GM21390 (cell line): ENCODE data around the gene BDKRB1.

Experiments used
- ATAC-seq: cut with Tn5 transposase; IDR thresholded peaks from one replicate; pipeline ENCODE4 v1.9.1; 2021; ENCODE audit not compliant: unreplicated experiment

Gene BDKRB1

GRCh38 chr14:96277890-96278289 is 21.9 kb downstream of the BDKRB1 start:
- ATAC-seq: no peak

DNA sequence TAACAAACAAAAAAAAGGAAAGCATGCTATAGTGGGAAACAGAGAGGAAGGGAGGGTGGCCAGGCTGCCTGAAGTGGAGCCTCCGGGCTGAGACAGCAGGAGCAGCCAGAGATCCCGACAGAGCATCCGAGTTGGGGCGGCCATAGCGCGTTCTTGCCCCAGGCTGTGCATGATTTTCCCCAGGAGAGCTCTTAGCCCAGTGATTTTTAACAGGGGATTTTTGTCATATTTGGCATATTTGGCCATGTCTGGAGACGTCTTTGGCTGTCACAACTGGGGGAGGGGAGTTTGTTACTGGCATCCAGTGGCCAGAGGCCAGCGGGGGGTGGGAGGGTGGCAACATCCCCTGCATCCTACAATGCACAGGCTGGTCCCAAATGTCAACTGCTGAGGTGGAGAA is 23.6 kb downstream of the BDKRB1 start:
- ATAC-seq: no peak

DNA sequence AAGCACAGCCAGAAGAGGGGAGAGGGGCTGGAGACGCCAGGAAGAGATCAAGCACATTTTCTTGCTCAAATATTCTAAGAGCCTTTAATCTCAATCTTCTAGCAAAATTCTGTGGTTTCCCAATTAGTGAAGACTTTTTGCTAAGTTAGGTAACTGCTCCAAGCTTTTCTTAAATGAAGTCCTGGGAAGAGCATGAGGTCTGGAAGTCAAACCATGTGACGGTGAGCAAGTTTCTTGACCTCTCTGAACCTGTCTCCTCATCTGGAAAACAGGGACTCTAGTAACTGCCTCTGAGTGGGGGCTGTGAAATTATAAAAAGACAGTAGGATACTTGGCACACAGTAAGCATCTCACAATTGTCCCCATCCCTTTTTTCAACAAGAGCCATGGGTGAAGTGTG is 24.1 kb downstream of the BDKRB1 start:
- ATAC-seq: no peak

DNA sequence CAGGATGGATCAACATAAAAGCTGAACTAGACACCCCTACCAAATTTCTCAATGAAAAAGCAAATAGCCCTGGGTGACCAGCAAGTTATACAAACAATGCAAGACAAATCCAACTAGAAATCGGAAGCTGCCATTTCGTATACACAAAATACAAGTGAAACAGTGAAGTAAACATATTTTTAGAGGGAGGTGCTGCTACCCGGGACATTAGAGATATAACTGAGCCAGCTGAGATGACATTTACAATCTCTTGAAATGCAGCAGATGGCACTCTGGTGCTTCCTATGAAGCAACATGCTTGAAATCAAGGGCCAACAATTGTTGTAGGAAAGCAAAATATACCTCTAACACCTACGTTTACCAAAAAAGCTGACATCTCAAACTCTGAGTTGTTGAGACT is 25.5 kb downstream of the BDKRB1 start:
- ATAC-seq: no peak

DNA sequence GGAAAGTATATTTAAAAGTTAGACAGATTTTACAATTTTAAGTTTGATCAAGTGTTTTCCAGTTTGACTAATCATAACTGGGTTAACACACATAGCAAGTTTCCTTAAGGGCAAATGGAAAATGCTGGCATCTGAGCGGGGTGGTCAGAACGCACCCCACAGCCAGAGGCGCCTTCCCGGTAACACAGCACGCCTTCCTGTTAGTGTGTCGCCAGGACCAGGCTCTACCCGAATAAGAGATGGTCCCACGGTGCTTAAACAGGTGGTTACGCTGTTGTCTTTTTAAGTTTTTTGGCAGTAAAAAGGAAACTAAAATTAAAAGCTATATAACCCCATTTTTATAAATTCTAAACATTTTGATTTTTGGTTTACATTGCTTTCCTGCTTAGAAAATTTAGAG is 28.0 kb downstream of the BDKRB1 start:
- no peak for ATAC-seq

GRCh38 chr14:96284430-96284829 is 28.4 kb downstream of the BDKRB1 start:
- ATAC-seq: no peak

DNA sequence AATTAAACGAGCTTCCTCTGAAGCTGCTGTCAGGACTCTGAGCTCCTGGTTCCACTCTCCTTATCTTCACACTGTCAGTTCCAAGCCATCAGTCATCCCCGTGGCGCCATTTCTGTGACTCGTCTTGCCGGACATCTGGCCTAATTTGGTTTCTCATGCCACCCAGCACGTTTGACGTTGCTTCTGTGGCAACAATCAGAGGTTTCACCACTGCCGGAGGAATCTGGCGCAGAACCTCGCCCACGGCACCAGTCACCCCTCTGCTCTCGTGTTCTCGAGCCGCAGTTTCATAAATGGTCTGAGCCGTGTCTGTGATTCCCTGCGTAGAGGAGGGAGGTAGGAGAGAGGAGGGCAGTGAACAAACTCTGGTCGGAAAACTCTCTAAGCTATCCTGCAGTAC is 29.7 kb downstream of the BDKRB1 start:
- no peak for ATAC-seq

DNA sequence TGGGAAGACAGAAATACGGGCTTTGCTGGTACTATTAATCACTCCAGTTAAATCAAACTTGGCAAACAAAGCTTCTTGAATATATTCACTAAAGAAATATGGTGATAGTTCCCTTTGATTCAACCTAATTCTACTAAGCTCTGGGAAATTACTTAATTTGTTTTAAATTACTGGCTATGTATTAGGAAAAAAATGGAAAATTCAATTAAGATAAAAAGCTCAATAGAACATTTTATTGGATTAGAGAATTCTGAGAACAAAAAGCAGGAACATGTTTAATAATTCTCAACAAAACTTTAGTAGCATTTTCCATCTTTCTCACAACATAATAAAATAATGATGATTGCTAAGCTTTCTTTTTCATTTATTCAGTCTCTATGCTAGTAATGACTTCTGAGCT is 30.2 kb downstream of the BDKRB1 start:
- no peak for ATAC-seq

DNA sequence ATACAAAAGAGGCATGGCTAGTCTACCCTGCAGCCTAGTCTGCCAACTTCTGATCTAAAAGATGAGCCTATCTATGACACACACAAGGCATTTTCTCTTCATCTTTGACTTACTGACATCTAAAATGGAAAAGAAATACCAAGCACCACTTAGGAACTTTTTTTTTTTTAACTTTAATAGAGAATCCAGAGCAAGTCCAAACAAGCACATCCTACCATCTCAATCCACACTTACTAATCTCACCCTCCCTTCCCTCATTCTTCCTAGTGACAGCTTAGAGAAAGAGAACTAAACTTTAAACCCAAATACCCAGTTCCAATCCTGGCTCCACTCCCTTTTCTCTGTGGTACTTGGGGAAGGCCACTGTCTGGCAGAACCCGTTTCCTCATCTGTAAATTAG is 31.8 kb downstream of the BDKRB1 start:
- no peak for ATAC-seq

GRCh38 chr14:96294246-96294645 is 38.2 kb downstream of the BDKRB1 start:
- no peak for ATAC-seq

- ATAC-seq: no peak
These were observed 41.0 kb downstream of the BDKRB1 start for GRCh38 chr14:96297000-96297399.

DNA sequence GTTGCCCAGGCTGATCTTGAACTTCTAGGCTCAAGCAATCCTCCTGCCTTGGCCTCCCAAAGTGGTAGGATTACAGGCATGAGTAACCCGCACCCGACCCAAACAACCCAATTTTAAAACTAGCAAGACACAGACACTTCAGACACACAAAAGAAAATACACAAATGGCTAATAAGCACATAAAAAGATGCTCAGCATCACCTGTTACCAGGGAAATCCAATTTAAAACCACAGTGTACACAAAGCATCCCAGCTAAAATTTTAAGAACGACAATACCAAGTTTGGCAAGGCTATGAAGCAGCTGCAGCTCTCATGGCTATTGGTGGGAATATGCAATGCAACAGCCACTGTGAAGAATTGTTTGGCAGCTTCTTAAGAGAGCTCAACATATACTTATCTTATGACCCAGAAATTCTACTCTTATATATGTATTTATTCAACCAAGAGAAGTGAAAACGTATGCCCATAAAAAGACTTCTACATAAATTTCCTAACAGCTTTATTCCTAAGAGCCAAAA is 42.0 kb downstream of the BDKRB1 start:
- ATAC-seq: no peak

DNA sequence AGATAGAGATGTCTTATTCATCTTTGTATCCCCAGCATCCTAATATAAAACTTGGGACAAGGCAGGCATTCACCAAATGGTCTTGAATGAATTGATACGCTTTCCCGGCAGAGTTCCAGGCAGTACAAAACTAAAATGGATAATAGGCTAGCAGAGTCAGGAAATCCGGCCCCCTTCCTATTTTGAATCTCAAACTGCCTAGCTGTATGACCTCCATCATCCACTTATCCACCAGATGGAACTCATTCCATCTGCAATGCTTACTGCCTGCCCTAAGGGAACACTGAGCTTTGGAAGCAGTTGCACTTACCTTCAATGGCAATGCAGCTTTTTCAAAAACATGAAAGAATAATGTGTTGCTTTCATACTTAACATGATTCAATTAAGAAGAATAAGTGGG is 43.4 kb downstream of the BDKRB1 start:
- ATAC-seq: no peak

- no peak for ATAC-seq
These were observed 48.0 kb downstream of the BDKRB1 start for GRCh38 chr14:96303981-96304380.

GRCh38 chr14:96304956-96305355 is 48.9 kb downstream of the BDKRB1 start:
- no peak for ATAC-seq

- no peak for ATAC-seq
These were observed 51.4 kb downstream of the BDKRB1 start for GRCh38 chr14:96307434-96307833.

DNA sequence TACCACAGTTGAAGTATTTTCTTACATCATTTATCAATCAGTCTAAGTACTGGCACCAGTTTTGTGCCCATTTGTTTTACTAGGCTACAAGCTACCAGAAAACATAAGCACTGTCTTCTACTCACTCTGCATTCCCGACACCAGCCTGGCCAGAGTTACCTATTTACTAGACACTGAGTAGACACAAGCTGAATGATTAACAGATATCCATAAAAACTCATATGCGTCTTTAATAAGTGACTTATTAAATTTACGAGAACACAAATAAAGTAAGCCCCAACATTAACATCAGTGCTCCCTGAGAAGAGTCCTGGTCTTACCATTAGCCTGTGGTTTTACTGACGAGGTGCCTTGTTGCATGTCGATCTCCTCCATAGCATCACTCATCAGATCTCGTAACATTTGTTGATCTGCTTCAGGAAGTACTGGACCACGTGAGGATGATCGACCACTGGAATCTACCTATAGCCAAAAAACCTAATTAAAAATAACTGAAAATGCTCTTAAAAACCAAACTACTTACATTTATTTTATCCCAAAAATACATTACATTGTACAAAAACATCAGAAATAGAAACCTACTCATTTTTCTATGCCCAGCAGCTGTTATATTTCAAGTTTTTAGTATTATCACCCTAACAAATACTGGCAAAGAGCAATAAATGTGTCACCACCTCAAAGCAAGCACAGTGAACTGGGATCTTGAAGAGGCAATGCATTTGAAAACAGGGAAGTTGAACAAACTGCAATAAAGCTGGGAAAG is 53.3 kb downstream of the BDKRB1 start:
- no peak for ATAC-seq

DNA sequence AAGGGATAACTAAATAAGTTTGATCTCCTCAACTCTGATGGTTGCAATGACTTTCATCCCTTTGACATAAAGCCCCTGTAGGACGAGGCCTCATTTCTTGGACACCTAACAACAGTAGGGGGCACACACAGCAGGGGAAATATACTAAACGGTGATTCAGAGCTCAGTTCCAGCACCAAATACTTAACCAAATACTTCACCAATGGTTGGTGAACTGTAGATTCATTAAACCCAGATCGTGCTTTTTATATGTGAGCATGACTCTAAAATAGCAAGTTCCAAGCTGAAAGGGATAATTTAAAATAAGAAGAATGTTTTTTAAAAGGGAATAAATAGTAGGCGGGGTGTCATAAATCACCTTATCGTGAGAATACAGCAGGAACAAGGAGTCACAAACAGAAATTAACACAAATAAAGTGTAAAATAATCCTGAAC is 53.9 kb downstream of the BDKRB1 start:
- no peak for ATAC-seq

- no peak for ATAC-seq
These were observed 54.9 kb downstream of the BDKRB1 start for GRCh38 chr14:96310906-96311305.
